Measurements from ENCODE around the gene KRT86. TPM values are rescaled to one million over a fixed set of nuclear protein-coding genes. Genes with fewer than 3 reads are reported as not detected.

KRT86 gene
- total and polyA plus RNA-seq, 9 of the 15 experiments (the other 6 are each of a cell fraction or from before 2014, with no cell fraction given) = not detected

- ChIA-PET POLR2A (no interaction called here), CTCF (ENCODE audit: low intra/inter-chr PET ratio) (no interaction called here)
- FAIRE-seq = no peak
- no TSS peak for BruUV-seq (replicated peaks)
- intact Hi-C loops (cut with micrococcal nuclease) = no loop called here
- Histone ChIP-seq H3K4me2 (ENCODE audit: insufficient read depth, low read length) (no peak overlapping the region), H2AFZ (ENCODE audit: low read depth, low read length) (no peak overlapping the region), H4K20me1 (replicated peaks; ENCODE audit: control insufficient read depth, insufficient read depth, low read length) (no peaks in the 10 kb centered on the region), H3K9me3 (replicated peaks; ENCODE audit: control insufficient read depth, insufficient read depth, low read depth, low read length) (no peaks in the 10 kb centered on the region), H3K4me1 (replicated peaks in 1 of 2; ENCODE audit: control insufficient read depth in 2 of 2, insufficient read depth in 2 of 2, low read length in 2 of 2) (no peaks in the 10 kb centered on the region), H3K27me3 (ENCODE audit: control insufficient read depth in 2 of 2, insufficient read depth in 2 of 2, low read length in 2 of 2) (peaks cover 2 to 52% of the 10 kb centered on the region in 2 experiments; a peak in 4 of 5 replicates), H3K79me2 (ENCODE audit: control insufficient read depth, insufficient read depth, low read length) (no peaks in the 10 kb centered on the region), H3K36me3 (ENCODE audit: control insufficient read depth, insufficient read depth, low read length) (no peaks in the 10 kb centered on the region), H3K27ac (ENCODE audit: extremely low read depth, low read depth, low read length) (no peak overlapping the region), H3K4me3 (no peak overlapping the region), H3K9me1 (ENCODE audit: control insufficient read depth, insufficient read depth, low read length) (no peaks in the 10 kb centered on the region), H3K9ac (ENCODE audit: insufficient read depth in 1 of 2, low read depth in 2 of 2, low read length in 2 of 2) (no peak overlapping the region)
- 0% methylated on average over 5 of the region's 5 CpGs for WGBS (ENCODE audit: insufficient coverage, low coverage, missing lambda C conversion rate)
- DNase-seq (ENCODE audit: extremely low read depth in 1 of 4, low spot score in 3 of 4) = no peak
- in situ Hi-C loops (cut with MboI) = no loop called here
- TF ChIP-seq, protein P1, sequence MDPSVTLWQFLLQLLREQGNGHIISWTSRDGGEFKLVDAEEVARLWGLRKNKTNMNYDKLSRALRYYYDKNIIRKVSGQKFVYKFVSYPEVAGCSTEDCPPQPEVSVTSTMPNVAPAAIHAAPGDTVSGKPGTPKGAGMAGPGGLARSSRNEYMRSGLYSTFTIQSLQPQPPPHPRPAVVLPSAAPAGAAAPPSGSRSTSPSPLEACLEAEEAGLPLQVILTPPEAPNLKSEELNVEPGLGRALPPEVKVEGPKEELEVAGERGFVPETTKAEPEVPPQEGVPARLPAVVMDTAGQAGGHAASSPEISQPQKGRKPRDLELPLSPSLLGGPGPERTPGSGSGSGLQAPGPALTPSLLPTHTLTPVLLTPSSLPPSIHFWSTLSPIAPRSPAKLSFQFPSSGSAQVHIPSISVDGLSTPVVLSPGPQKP (CRISPR knock-in tag; IDR thresholded peaks at IDR 0.05) = no peak
- TF ChIP-seq, protein P2, sequence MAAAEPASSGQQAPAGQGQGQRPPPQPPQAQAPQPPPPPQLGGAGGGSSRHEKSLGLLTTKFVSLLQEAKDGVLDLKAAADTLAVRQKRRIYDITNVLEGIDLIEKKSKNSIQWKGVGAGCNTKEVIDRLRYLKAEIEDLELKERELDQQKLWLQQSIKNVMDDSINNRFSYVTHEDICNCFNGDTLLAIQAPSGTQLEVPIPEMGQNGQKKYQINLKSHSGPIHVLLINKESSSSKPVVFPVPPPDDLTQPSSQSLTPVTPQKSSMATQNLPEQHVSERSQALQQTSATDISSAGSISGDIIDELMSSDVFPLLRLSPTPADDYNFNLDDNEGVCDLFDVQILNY (CRISPR knock-in tag; IDR thresholded peaks at IDR 0.05) = no peak
- TF ChIP-seq TAL1 (IDR thresholded peaks at IDR 0.05) (no peak), KDM5B (IDR thresholded peaks at IDR 0.05; ENCODE audit: insufficient replicate concordance, low read depth, low read length) (no peak), PTTG1 (tag; IDR thresholded peaks at IDR 0.05; ENCODE audit: low read depth) (no peak), ZNF785 (CRISPR knock-in tag; IDR thresholded peaks at IDR 0.05) (no peak), HOXB6 (CRISPR knock-in tag; IDR thresholded peaks at IDR 0.05; ENCODE audit: borderline replicate concordance) (no peak), KAT8 (IDR thresholded peaks at IDR 0.05; ENCODE audit: low read depth) (no peak), DACH1 (IDR thresholded peaks at IDR 0.05; ENCODE audit: partially characterized antibody) (no peak)
- no peak for ATAC-seq
Measured at GRCh38 chr12:52243259-52243855, 31.1 kb upstream of the KRT86 start.
